Activated CD8-positive, alpha-beta memory T cell treated with anti-CD3 and anti-CD28 coated beads for 48 hours (primary cell): Measurements from ENCODE around the gene DNAH17.

Source experiments
- DNase-seq, 3 experiments: peaks; one replicate each; pipeline ENCODE4 v3.0.0-alpha.2; 2020; ENCODE audit warnings: low read depth in 2 of 3, low spot score in 2 of 3

DNAH17 gene

GRCh38 chr17:78499715-78500540, 77.3 kb downstream of the DNAH17 start:
- DNase-seq = no peak

DNA sequence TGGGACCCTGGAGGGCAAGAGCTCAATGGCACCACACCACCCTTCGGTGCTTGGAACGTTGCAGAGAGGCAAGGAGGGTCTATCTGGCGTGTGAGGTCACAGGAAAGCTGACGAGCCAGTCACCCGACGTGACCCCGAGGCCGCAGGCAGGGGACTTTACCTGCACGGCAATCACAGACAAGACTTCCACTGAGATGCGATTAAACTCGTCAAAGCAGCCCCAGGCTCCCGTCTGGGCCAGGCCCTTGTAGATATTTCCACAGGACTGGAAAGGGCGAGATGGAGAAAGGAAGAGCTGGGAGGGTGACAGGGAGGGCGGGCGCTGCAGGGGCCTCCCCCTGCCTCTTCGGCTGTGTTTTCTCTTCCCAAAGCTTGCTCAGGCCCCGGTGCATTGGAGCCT, 78.3 kb downstream of the DNAH17 start:
- no peak for DNase-seq

- no peak for DNase-seq
Measured at GRCh38 chr17:78497115-78497540, 80.1 kb downstream of the DNAH17 start.

DNA sequence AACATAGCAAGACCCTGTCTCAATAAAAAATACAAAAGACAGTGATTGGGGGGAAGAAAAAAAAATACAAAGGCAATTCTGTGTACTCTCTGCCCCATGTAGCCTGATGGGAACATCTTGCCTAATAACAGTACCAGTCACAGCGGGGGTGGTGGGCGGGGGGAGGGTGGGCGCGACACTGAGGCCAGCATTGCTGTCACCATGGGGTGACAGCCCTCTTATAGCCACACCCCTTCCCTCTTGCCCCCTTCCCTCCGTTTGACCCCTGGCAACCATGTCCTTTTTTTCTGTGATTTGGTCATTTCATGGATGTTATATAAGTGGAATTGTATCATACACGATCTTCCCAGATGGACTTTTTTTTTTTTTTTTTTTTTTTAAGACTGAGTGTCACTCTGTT, 80.9 kb downstream of the DNAH17 start:
- DNase-seq = no peak

DNA sequence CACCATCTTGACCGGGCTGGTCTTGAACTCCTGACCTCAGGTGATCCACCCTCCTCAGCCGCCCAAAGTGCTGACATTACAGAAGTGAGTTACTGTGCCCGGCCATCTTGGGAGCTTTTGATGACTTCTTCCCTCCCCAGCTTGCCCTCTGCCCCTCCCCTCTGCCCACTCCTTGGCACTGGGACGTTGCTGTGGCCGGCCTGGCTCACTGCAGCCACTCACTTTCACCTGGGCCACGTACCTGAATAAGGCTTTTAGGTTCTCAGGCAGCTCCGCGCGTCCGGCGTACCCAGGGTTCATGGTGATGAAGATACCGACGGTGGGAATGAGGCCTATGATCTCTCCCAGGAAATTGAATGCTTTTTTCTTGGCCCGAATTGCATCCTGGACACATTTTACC, 81.6 kb downstream of the DNAH17 start:
- no peak for DNase-seq

- no peak for DNase-seq
Measured at GRCh38 chr17:78494696-78495330, 82.4 kb downstream of the DNAH17 start.

- no peak for DNase-seq
Measured at GRCh38 chr17:78493853-78494695, 83.1 kb downstream of the DNAH17 start.

DNA sequence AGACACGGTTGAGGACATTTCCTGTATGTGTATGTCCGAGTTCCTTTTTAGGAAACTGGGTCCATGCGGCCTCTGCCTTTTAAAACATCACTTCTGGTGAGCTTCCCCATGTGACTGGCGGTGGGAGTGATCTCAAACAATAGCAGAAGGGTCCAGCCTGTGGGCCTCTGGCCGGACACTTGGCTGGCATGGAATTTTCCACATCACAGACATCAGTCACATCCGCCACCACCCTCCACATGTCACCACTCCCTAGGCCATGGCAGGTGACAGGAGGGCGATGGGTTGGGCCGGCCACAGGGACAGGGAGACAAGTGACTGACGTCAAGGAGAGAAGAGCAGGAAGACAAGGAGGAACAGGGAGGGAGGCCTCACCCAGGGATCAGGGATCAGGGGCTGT, 83.7 kb downstream of the DNAH17 start:
- no peak for DNase-seq

DNA sequence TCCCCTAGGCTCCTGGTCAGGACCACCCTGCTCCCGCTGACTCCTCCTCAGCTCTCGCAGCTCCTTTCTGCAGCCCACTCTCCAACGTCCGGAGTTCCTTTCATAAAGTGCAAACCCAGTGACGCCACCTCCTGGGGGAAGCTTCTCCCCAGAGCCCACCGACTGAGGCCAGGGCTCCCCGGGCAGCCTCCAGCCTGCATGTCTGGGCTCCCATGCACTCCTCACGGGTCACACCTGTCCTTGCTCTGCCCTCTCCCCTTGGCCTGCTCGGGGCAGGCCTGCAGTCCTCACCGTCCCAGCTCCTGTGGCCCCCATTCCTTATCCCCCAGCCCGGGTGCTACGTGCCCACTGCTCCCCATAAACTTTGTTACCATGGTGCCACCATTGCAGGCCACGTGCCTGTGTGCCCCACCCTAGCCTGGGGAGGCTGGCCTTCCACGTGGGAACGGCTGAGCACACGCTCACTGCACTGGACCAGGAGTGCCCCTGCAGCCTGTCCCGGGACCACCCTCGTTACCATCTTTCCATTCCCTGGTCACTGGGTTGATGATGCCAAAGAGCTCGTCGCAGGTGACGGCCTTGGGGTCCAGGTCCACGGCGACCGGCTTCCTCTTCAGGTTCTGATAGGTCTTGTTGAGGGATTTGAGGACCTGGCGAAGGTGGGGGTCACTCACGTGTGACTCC, 84.9 kb downstream of the DNAH17 start:
- DNase-seq = no peak

- DNase-seq = no peak
Measured at GRCh38 chr17:78491236-78492115, 85.7 kb downstream of the DNAH17 start.

- no peak for DNase-seq
Measured at GRCh38 chr17:78490673-78491072, 86.5 kb downstream of the DNAH17 start.

DNA sequence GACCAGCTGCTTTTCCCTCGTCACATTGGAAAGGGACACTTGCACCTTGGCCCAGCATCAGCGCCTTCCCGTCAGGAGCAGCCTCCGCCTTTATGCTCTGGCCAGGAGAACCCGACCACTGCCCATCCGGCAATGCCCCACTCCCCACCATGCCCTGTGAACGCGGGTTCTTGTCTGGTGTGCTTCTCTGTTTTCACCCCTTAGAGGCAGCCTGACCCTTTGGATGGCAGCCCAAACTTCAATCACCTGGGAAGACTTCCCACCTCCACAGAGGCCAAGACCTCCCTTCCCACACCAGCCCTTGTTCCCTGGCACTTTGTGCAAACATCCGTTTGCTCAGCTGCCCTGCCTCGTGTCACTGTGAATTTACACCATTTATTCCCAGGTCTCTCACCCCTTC, 87.0 kb downstream of the DNAH17 start:
- DNase-seq = no peak

DNA sequence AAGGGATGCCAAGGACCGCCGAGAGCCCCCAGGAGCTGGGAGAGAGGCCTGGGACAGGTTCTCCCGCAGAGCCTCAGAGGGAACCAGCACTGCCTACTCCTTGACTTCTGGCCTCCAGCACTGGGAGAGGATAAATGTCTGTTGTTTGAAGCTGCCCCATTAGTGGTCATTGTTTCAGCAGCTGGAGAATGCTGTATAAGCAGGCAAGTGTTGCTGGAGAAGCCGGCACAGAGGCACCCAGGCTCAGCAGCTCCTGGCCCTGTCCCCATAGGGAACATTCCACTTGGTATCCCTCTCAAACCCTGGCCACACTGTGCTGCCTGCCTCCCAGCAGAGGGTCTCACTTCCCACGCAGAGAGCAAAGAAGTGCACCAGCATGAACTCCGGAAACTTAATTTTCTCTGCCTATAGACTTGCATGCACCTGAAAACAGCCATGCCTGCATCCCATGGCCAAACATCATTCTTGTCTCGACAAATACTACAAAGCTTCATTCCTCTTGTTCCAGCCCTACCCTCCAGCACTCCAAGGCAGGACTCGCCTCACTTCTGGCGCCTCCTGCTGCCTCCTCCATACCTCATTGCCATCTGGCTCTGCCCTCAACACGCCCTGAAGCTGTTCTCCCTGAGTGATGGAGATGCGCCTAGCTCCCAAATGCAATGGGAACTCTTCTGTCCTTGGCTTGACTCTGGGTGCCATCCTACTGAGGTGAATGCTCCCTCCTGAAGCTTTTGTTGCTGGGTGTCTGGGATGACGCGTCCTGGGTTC, 88.1 kb downstream of the DNAH17 start:
- no peak for DNase-seq

- no peak for DNase-seq
Measured at GRCh38 chr17:78488156-78488555, 89.0 kb downstream of the DNAH17 start.

GRCh38 chr17:78486946-78487680, 90.1 kb downstream of the DNAH17 start:
- DNase-seq = no peak

DNA sequence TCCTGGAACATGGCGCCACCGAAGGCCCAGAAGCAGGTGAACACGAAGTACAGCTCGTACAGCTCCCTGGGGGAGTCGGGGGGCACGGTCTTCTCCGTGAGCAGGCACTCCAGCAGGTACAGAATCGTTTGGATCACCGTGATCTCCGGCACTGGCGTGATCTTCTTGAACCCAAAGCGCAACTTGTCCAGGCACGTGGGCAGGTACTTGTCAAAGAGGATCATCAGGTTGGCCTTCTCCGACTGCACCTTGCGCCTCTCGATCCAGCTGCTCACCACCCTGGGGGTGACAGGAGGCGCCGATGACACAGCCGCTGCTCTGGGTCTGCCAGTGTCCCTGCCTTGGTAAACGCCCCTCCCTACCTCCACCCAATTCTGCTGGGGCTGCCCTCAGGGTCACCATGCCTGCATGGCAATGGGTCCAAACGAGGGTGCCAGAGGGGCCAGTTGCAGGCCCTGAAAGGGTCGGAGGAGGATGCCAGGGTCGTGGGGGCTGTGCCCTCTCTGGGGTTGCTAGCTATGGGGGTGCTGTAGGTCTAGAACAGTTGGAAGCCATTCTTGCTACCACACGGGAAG, 90.9 kb downstream of the DNAH17 start:
- no peak for DNase-seq

- DNase-seq = no peak
Measured at GRCh38 chr17:78485290-78486168, 91.7 kb downstream of the DNAH17 start.
